H9 (cell line): ENCODE measurements around the gene MORF4L1. TPM values are rescaled to one million over a fixed set of nuclear protein-coding genes. Genes with fewer than 3 reads are reported as not detected.

Experiments
- DNase-seq: peaks from one replicate; pipeline ENCODE4 v3.0.0-alpha.2; 2017
- H2AFZ ChIP-seq: one replicate; pipeline ENCODE4 v1.6.1; 2013; ENCODE audit warnings: mild to moderate bottlenecking, low read length, control low read depth, moderate library complexity
- H2AK5ac ChIP-seq: 2 replicates; pipeline ENCODE4 v1.6.1; 2013; ENCODE audit warnings: low read length, control low read depth, mixed read lengths; ENCODE audit not compliant: insufficient read length
- H2BK120ac ChIP-seq: one replicate; pipeline ENCODE4 v1.6.1; 2013; ENCODE audit warnings: low read depth, mild to moderate bottlenecking, low read length, control low read depth, inconsistent platforms; ENCODE audit not compliant: poor library complexity, severe bottlenecking
- H2BK12ac ChIP-seq: 2 replicates; pipeline ENCODE4 v1.6.1; 2013; ENCODE audit warnings: low read length, control low read depth, mixed read lengths, low read depth; ENCODE audit not compliant: insufficient read length
- H2BK15ac ChIP-seq: 2 replicates; pipeline ENCODE4 v1.6.1; 2013; ENCODE audit warnings: low read depth, low read length, control low read depth
- H2BK20ac ChIP-seq: one replicate; pipeline ENCODE4 v1.6.1; 2013; ENCODE audit warnings: low read depth, mild to moderate bottlenecking, low read length, control low read depth, inconsistent platforms; ENCODE audit not compliant: poor library complexity, severe bottlenecking
- H2BK5ac ChIP-seq: 2 replicates; pipeline ENCODE4 v1.6.1; 2013; ENCODE audit warnings: low read length, control low read depth, mixed read lengths; ENCODE audit not compliant: insufficient read length
- H3K14ac ChIP-seq: 2 replicates; pipeline ENCODE4 v1.6.1; 2013; ENCODE audit warnings: low read length, control low read depth; ENCODE audit not compliant: insufficient read depth
- H3K18ac ChIP-seq: 2 replicates; pipeline ENCODE4 v1.6.1; 2013; ENCODE audit warnings: low read depth, mild to moderate bottlenecking, mixed read lengths, low read length, control low read depth; ENCODE audit not compliant: insufficient read length
- H3K23ac ChIP-seq: 2 replicates; pipeline ENCODE4 v1.6.1; 2013; ENCODE audit warnings: low read length, control low read depth, mixed read lengths, low read depth; ENCODE audit not compliant: insufficient read length
- H3K23me2 ChIP-seq: 2 replicates; pipeline ENCODE4 v1.6.1; 2013; ENCODE audit warnings: low read depth, mild to moderate bottlenecking, mixed read lengths, low read length, control low read depth; ENCODE audit not compliant: insufficient read length, poor library complexity, severe bottlenecking
- H3K27ac ChIP-seq: 2 replicates; pipeline ENCODE4 v1.5.1; 2013; ENCODE audit warnings: low read length, control low read depth, mixed read lengths, low read depth; ENCODE audit not compliant: insufficient read length
- H3K27me3 ChIP-seq: 2 replicates; pipeline ENCODE4 v1.6.1; 2013; ENCODE audit warnings: low read length, control low read depth, inconsistent platforms; ENCODE audit not compliant: insufficient read depth
- H3K4ac ChIP-seq: 2 replicates; pipeline ENCODE4 v1.6.1; 2013; ENCODE audit warnings: low read depth, mild to moderate bottlenecking, control low read depth, inconsistent platforms, low read length, moderate library complexity
- H3K4me1 ChIP-seq: 2 replicates; pipeline ENCODE4 v1.6.1; 2013; ENCODE audit warnings: low read length, control low read depth, inconsistent platforms; ENCODE audit not compliant: insufficient read depth
- H3K4me2 ChIP-seq: 2 replicates; pipeline ENCODE4 v1.6.1; 2013; ENCODE audit warnings: low read length, control low read depth, mixed read lengths; ENCODE audit not compliant: insufficient read length, insufficient read depth
- H3K56ac ChIP-seq: 2 replicates; pipeline ENCODE4 v1.6.1; 2013; ENCODE audit warnings: low read depth, mild to moderate bottlenecking, mixed read lengths, low read length, control low read depth; ENCODE audit not compliant: insufficient read length
- H3K79me1 ChIP-seq: 2 replicates; pipeline ENCODE4 v1.6.1; 2013; ENCODE audit warnings: low read depth, mild to moderate bottlenecking, moderate library complexity, low read length, control low read depth, inconsistent platforms; ENCODE audit not compliant: insufficient read depth, poor library complexity, severe bottlenecking
- H3K79me2 ChIP-seq: 2 replicates; pipeline ENCODE4 v1.6.1; 2013; ENCODE audit warnings: low read length, control low read depth, inconsistent platforms; ENCODE audit not compliant: insufficient read depth
- H3K9ac ChIP-seq: 2 replicates; pipeline ENCODE4 v1.6.1; 2013; ENCODE audit warnings: low read length, control low read depth, mixed read lengths; ENCODE audit not compliant: insufficient read length; ENCODE audit errors: extremely low read depth
- H3K9me3 ChIP-seq: one replicate; pipeline ENCODE4 v1.6.1; 2013; ENCODE audit warnings: low read depth, low read length, inconsistent platforms; ENCODE audit not compliant: control insufficient read depth
- H3T11ph ChIP-seq: one replicate; pipeline ENCODE4 v1.6.1; 2013; ENCODE audit warnings: mild to moderate bottlenecking, low read length, control low read depth, inconsistent platforms
- H4K20me1 ChIP-seq: one replicate; pipeline ENCODE4 v1.6.1; 2013; ENCODE audit not compliant: control insufficient read depth, insufficient read length, insufficient read depth
- H4K5ac ChIP-seq: 2 replicates; pipeline ENCODE4 v1.6.1; 2013; ENCODE audit warnings: low read depth, mild to moderate bottlenecking, mixed read lengths, low read length, control low read depth; ENCODE audit not compliant: insufficient read length
- H4K8ac ChIP-seq: replicated peaks from 2 replicates; pipeline ENCODE4 v1.6.1; 2013; ENCODE audit warnings: low read length, control low read depth, mixed read lengths, low read depth; ENCODE audit not compliant: insufficient read length
- H4K91ac ChIP-seq: 2 replicates; pipeline ENCODE4 v1.6.1; 2013; ENCODE audit warnings: low read depth, mild to moderate bottlenecking, moderate library complexity, mixed read lengths, low read length, control low read depth; ENCODE audit not compliant: insufficient read length
- H3K27ac Mint-ChIP-seq, 3 experiments: 2 replicates in 2 of 3; 3 replicates in 1 of 3; pipeline ENCODE4 v1.8.0; 2020 to 2021; ENCODE audit warnings: mixed read lengths in 3 of 3, mild to moderate bottlenecking in 1 of 3, moderate library complexity in 1 of 3
- H3K27me3 Mint-ChIP-seq: 2 replicates; pipeline ENCODE4 v1.8.0; 2021; ENCODE audit warnings: low read depth, mild to moderate bottlenecking, moderate library complexity, mixed read lengths
- H3K36me3 Mint-ChIP-seq, 3 experiments: 2 replicates in 2 of 3; 3 replicates in 1 of 3; pipeline ENCODE4 v1.8.0; 2020 to 2021; ENCODE audit warnings: low read depth in 3 of 3, mixed read lengths in 3 of 3; ENCODE audit not compliant: insufficient read depth in 1 of 3
- H3K4me1 Mint-ChIP-seq, 2 experiments: 2 replicates each; pipeline ENCODE4 v1.8.0; 2020; ENCODE audit warnings: mixed read lengths in 2 of 2
- H3K4me3 Mint-ChIP-seq, 2 experiments: 2 replicates in 1 of 2; 3 replicates in 1 of 2; pipeline ENCODE4 v1.8.0; 2020 to 2021; ENCODE audit warnings: mild to moderate bottlenecking in 2 of 2, mixed read lengths in 2 of 2, moderate library complexity in 1 of 2
- H3K9me3 Mint-ChIP-seq, 2 experiments: 2 replicates in 1 of 2; 3 replicates in 1 of 2; pipeline ENCODE4 v1.8.0; 2020; ENCODE audit warnings: mild to moderate bottlenecking in 2 of 2, mixed read lengths in 2 of 2, moderate library complexity in 1 of 2
- CTCF ChIP-seq: fragments of 200-600 bp; sonication (generic); conservative IDR thresholded peaks from 3 replicates; pipeline ENCODE4 v1.8.0; 2021; ENCODE audit warnings: antibody characterized with exemption, mild to moderate bottlenecking
- WGBS: extraction: QIAGEN DNeasy Blood & Tissue Kit; methylation state at CpG from one replicate; pipeline ENCODE4 v1.1.7; 2013; ENCODE audit warnings: missing lambda C conversion rate, low lambda C conversion rate, mixed read lengths; ENCODE audit not compliant: insufficient read length; ENCODE audit errors: extremely low coverage; 5-methylcytosine and 5-hydroxymethylcytosine counted together
- total RNA-seq: library from RNA; stranded (reverse); gene quantifications from 2 replicates; pipeline ENCODE4 v1.2.1, GENCODE V29; 2021

Gene MORF4L1
- total RNA-seq, 1 experiment from 2014 or later = 544 TPM

- Mint-ChIP-seq H3K4me1 (peaks cover 2 to 7% of the 10 kb centered on the region in 2 experiments; a peak in 3 of 4 replicates), H3K27me3 (peaks cover 1% of the 10 kb centered on the region), H3K4me3 (no peak overlapping the region; a peak in 1 of 5 replicates), H3K36me3 (no peaks in the 10 kb centered on the region), H3K27ac (no peak overlapping the region), H3K9me3 (no peaks in the 10 kb centered on the region)
- H3K23ac ChIP-seq = no peak overlapping the region
- H3K4me2 ChIP-seq = no peak overlapping the region
- H2BK12ac ChIP-seq = no peak overlapping the region
- no peak overlapping the region for H4K91ac ChIP-seq
- H4K20me1 ChIP-seq = no peaks in the 10 kb centered on the region
- no peaks in the 10 kb centered on the region for H3K79me1 ChIP-seq
- H3K79me2 ChIP-seq = no peaks in the 10 kb centered on the region
- no peak overlapping the region for H3K56ac ChIP-seq
- no peak overlapping the region for H3K9ac ChIP-seq
- no peak overlapping the region for H3K27ac ChIP-seq
- DNase-seq = no peak
- H3K14ac ChIP-seq = no peak overlapping the region
- no peak overlapping the region for H2AFZ ChIP-seq
- H4K8ac ChIP-seq = no peak overlapping the region
- no peak overlapping the region for H3K4ac ChIP-seq
- H2BK120ac ChIP-seq = no peak overlapping the region
- H3K18ac ChIP-seq = no peak overlapping the region
- no peak overlapping the region for H2BK15ac ChIP-seq
- H3K9me3 ChIP-seq = no peaks in the 10 kb centered on the region
- no peak overlapping the region for H3T11ph ChIP-seq
- H2BK20ac ChIP-seq = no peak overlapping the region
- H2BK5ac ChIP-seq = no peak overlapping the region
- no CpG with 5 or more reads among the region's 3 CpGs for WGBS
- H4K5ac ChIP-seq = no peak overlapping the region
- no peaks in the 10 kb centered on the region for H3K4me1 ChIP-seq
- no peaks in the 10 kb centered on the region for H3K23me2 ChIP-seq
- H2AK5ac ChIP-seq = no peak overlapping the region
- no peaks in the 10 kb centered on the region for H3K27me3 ChIP-seq
- TF ChIP-seq CTCF = no peak
Measured at GRCh38 chr15:78841376-78841706, 31.3 kb upstream of the MORF4L1 start.
